ENCODE results near the gene IL17REL.

IL17REL gene

DNA sequence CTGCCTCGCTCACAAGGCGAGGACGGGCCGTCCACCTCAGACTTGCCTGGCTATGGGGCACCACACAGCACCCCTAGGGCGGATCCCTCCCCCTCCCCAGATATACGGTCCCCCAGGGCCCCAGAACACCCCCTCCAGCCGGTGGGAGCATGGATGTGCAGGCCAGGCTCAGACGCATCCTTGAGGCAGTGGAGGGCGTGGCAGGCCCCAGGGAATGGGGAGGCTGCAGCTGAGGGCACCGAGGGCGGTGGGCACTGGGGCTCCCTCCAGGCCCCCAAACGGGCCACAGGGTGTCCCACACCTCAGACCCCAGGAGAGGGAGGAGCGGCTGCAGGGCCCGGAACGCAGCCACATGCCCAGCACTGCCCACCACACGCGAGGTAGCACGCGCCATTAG is 33.5 kb upstream of the IL17REL start:
- no peak for DNase-seq (ENCODE audit: low spot score)

DNA sequence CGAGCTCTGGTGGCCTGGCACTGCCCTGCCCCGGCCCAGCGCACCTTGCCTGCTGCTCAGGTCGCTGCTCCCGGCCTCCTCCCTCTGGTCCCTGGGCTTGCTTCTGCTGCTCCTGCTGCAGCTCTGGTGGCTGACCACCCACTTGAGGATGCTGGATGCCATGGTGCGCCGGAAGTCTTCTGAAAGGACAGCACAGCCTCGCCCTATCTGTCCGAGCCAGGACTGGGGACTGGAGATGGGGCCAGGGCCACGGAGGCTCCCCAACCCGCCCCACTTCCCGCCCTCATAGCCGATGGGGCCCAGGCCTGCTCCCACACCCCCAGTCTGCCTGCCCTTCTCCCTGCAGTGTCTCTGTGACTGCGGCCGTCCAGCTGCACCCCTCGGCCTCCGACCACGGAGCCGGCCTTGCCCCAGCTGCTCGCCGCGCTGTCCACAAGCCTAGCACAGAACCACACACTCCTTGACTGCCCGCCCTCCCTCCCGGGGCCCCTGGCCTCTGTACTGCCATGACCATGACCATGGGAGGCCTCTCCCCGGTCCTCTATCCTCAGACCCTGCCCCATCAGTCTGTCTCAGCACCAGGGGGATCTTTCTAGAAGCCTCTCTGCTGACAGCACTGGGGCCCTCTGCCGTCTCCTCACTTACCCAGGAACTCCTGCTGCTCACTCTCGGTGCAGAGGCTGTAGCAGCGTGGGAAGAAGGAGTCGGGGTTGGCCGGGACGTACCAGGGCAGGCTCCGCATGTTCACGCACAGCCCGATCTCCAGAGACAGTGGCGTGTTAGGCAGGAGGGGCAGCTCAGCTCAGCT is 32.9 kb upstream of the IL17REL start:
- no peak for DNase-seq (ENCODE audit: low spot score)

DNA sequence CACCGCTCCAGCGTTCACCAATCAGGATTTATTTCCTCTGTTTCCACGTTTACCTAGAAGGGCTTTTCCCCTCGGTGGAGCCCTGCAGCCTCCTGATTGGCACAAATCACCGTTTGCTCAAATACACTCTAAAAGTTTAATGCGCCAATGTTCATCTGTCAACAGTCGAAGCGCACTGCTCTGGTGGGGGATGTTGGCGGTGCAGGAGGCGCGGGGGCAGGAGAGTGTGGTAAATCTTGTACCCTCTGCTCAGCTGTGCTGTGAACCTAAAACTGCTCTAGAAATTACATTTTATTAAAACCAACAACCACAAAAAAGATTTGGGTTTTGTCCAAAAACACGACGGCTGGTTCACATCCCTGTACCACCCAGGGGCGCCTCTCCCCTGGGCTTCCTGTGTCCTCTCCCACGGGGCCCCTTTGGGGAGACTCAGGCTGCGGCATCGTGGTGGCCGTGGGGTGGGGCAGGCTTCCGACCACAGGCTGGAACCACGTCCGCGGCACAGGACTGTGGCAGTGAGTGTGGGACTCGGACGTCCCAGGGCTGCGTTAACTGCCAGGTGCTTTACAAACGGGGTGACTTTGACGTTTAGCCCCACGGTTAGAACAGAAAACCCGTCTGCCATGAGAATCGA is 32.0 kb upstream of the IL17REL start:
- DNase-seq (ENCODE audit: low spot score), result no peak

DNA sequence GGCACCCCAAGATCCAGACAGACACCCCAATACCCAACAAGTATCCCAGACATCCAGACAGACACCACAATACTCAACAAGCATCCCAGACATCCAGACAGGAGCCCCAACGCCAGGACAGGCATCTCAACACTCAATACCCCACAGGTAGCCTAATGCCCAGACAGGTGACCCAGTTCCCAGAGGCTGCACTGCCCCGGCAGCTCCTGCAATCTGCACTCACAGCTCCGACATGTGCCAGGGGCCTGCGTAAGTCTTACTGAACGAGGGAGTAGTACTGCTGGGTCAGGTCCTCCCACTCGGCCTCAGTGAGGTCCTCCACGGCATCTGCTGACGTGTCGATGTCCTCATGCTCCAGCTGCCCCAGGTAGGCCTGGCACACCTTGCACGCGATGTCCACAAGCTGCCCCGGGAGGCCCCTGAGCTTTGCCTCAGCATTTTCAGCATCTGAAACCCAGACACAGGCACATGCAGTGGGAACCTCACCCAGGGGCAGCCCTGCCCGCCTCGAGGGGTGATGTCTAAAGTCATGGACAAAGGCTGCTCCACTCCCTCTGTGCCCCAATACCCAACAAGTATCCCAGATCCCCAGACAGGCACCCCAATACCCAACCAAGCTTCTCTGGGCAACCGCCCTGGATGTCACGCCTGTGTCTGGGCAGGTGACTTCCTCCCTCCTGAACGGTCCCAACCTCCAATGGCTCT is 28.9 kb upstream of the IL17REL start:
- DNase-seq (ENCODE audit: low spot score), result no peak

DNA sequence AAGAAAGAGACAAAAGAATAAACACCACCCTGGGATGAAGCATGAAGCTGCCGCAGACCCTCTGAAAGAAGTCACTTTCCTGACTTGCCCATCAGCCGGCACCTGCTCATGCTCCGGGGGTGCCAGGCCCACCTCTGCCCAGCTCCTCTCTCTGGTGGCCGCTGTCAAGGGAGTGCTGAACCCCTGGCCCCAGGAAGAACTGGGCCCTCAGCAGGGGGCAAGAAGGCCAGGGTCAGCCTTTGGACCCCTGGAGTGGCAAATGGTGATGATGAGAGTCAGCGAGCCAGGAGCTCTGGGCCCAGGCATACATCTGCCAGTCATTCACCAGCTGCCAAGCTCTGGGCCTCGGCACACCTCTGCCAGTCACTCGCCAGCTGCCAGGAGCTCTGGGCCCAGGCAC is 28.2 kb upstream of the IL17REL start:
- no peak for DNase-seq (ENCODE audit: low spot score)

DNA sequence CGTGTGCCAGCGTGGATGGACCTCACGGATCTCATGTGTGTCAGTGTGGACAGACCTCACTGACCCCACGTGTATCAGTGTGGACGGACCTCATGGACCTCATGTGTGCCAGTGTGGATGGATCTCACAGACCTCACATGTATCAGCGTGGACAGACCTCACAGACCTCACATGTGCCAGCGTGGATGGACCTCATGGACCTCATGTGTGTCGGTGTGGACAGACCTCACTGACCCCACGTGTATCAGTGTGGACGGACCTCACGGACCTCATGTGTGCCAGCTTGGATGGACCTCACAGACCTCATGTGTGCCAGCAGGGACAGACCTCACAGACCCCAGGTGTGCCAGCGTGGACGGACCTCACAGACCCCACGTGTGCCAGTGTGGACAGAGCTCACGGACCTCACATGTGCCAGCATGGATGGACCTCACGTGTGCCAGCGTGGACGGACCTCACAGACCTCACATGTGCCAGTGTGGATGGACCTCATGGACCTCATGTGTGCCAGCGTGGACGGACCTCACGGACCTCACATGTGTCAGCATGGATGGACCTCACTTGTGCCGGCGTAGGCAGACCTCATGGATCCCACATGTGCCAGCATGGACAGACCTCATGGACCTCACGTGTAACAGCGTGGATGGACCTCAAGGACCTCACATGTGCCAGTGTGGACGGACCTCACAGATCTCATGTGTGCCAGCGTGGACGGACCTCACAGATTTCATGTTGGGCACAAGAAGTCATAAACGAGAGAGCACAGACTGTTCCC is 27.3 kb upstream of the IL17REL start:
- no peak for DNase-seq (ENCODE audit: low spot score)

DNA sequence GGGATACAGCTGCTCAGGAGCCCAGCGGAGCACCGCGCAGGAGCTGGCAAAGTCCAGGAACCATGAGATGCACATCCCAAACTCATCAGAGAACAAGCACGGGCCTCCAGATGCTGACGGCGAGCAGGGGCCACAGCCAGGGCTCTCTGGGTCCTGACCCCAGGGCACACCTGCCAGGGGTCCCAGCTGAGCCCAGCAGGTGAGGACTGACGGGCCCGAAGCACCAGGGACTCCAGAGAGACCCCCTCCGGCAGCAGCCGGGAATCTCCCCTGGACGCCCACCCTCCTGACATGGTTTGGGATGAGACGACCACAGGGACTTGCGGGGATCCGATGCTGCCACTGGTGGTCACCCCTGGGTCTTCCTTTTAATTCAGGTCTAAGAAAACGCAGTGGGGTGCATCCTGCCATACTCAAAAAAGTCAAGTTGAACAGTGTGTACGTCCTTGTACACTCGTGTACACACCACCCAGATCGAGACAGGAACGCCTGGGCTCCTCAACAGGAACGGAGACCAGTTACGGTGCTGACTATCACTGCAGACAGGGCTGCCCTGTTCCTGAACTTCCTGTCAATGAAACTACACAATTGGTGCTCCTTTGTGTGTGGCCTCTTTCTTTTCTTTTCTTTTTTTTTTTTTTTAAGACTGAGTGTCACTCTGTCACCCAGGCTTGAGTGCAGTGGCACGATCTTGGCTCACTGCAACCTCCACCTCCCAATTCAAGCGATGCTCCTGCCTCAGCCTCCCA is 23.6 kb upstream of the IL17REL start:
- DNase-seq (ENCODE audit: low spot score), result no peak

DNA sequence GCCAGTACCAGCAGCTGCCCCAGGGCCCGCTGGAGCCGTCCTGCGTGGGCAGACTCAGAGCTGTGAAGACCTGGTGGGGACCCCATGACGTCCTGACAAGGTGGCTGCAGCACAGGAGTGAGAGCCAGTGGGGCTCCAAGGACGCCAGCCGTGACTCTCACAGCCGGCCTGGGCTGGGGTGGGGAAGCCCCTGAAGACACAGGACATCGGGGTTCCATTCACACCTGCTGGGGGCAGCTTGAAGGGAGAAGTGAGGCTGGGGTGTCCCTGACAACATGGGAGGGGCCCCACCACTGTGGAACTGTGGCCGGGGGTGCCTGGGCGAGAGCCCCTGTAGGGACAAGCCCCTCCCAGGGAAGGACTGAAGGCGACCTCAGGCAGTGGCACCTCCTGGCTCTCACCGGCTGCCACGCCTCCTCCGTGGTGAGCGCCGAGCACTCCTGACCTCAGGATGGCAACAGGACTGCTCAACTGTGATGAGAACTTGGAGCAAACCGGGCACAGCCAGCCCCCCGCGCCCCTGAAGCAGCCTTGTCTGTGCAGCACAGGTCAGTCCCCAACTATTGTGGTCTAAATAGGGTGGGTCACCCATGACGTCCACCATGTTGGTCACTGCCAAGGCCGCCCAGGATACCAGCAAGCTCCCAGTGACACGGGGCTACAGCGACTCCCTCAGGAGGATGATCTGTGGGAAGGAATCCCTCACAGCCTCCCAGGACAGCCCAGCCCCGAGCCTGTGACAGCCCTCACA is 22.7 kb upstream of the IL17REL start:
- DNase-seq (ENCODE audit: low spot score), result no peak

DNA sequence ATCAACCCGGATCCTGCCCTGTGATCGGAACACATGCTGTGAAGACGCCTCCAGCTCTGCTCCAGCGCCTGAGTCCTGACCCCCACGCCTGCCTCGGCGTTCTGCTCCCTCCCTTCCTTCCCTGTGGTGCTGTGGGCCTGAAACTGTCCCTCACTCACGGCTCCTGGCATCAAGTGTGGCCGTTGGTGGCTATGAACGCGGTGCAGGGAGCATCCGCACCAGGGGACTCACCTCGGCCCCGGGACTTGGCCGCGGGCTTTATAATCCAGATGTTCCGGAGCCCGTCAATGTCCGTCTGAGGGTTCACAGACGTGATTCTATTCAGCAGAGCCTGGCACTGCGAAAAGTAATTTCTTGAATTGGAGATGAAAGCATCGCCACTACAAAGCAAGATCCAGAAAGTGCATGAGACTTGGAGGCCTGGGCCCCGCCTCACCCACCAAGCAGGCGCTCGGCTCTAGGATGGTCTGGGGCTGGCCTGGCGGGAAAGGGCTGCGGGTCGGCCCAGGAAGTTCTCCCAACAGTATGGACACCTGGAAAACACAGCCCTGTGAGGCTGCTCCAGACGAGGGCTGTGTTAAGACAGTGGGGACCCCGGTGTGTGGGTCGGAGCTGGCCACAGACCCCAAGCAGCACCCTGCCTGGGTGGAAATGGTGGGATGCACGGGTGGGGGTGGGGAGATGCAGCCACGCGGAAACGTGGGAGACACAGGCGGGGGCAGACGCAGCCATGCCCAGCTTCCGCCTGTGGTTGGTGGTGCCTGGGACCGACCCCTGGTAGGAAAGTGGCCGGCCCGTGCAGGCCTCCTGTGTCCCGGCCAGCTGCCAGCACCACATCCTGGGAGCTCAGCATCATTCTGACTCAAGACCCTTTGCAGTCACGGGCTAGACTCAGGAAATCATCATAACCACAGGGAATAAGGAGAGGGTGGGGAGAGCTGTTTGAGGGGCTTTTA is 21.8 kb upstream of the IL17REL start:
- DNase-seq (ENCODE audit: low spot score), result no peak

DNA sequence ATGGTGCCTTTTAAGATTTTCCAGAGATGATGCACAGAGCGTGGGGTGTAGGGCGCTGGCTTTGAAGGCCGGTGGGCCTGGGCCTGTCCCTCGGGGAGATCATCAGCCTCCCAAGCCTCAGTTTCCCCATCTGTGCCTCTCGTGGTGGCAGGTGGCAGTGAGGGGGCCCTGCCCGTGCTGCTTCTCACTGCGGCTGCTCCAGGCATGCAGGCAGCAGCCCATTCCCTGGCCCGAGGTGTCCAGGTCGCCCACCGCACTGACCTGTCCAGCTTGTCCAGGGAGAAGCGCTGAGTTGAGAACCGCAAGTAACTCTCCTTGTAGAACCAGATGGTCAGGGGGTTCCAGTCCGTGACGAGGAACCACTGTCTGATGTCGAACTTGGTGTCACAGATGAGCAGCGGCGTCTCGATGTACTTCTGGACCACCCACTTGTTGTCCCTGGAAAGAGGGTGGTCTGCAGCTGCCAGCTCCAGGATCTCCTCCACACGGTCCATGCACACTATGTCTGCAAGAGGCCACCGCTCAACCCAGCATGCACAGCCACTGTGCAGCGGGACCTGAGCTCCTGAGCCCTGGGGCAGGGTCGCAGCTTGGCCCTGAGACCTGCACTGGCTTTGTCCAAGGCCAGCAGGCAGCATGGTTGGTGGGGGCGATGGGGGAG is 20.5 kb upstream of the IL17REL start:
- DNase-seq (ENCODE audit: low spot score), result no peak

DNA sequence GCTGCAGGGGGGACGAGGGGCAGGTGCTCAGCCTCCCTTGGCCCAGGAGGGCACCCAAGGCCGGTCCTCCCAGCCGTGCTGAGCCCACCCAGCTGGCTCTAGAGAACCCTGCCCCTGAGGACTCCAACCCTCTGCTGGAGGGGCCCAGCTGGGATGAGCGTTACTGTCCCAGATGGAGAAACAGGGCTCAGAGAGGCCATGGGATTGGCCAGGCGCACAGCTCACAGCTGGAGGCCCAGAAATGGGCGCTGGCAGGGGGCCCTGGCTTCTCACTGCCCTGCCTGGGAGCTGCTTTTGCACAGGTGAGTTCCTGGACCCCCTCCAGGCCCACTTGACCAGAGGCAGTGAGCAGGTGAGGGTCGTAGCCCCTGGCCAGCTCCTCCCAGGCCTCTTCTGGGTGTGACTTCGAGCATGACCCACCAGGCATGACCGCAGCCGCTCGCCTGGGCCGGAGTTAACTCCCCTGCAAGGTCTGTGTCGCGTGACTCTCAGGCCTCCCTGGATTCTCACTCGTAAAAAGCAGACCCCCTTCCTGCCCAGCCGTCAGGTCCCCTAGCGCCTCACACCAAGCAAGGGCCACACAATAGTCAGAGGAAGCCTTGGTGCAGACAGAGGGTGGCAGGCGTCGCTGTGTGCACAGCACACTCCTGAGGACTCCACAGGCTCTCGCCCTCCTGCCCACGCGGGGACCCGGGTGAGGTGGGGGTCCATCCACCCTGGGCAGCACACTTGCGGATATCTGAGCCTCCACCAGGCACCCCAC is 19.7 kb upstream of the IL17REL start:
- DNase-seq (ENCODE audit: low spot score), result no peak

DNA sequence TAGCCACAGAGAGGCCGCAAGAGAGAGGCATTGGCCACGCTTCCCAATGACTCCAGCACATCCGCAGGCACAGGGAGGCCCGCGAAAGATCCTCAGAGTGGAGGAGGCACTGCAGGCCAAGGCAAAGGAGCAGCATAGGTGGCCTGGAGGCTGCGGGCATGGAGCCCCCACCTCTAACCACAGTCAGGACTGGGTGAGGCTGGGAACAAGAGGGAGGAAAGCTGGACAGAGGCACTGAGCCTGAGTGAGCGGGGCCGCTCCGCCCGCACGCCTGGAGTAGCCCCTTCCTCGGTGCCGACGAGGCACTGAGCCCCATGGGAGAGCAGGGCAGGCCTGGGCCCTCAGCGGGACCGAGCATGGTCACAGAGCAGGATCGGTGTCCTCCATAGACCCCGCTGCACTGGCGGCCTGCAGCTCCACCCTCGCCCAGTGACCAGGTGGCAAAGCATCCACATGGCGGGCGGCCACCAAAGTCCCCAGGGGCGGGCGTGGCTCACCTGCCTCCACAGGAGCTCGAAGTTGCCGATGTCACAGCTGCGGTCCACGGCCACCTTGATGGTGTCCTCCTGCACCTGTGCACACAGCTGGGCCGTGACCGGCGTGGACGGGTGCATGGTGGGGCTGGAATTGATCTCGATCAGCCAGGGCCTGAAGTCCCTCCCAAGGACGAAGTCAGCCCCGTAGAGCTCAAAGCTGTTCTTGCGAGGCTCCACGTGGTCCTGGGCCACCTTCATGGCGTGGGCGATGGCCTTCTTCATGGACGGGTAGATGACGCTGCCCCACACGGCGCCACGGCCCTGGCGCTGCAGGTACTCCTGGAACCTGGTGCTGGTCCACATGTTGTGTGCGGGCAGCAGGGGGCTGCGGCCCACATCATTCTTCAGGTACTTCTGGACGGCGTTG is 18.9 kb upstream of the IL17REL start:
- no peak for DNase-seq (ENCODE audit: low spot score)

DNA sequence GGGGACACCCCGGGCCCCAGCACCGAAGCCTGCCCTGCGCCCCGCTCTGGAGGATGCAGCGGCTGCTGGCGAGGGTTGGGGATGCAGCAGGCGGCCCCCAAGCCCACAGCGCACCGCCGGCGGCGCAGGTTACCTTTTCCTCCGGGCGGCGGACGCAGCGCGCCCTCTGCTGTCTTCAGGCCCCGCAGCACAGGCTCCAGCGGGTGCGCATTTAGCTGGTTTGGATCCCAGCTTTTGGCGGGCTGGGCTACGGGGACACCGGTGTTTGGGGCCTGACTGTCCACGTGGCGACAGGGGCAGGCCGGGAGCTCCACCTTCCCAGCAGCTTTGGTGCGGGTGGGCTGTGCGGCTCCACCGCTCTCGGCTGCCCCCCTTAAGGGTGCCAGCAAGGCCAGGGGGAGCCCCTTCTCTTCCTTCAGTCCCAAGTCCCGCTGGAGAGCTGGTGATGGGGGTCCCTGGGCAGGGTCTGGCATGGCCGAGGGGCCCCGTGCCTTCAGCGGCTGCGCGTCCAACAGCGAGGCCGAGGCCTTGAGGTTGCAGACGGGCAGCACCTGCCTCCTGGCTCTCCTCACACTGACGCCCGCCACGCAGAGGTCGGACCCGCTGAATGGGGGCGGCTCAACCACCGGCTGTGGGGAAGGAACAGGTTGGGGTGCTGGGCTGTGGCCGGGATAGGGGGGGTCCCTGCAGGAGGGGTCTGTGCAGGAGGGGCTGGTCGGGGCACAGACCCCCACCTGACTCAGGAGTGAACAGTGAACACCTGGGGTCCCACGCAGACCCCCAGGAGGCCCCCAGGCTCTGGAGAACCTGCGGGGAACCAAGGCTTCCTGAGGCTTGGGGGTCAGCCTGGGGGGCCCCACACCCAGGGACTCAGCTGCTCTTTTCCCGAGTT is 18.0 kb upstream of the IL17REL start:
- peak; percentile 84 for DNase-seq (ENCODE audit: low spot score)

DNA sequence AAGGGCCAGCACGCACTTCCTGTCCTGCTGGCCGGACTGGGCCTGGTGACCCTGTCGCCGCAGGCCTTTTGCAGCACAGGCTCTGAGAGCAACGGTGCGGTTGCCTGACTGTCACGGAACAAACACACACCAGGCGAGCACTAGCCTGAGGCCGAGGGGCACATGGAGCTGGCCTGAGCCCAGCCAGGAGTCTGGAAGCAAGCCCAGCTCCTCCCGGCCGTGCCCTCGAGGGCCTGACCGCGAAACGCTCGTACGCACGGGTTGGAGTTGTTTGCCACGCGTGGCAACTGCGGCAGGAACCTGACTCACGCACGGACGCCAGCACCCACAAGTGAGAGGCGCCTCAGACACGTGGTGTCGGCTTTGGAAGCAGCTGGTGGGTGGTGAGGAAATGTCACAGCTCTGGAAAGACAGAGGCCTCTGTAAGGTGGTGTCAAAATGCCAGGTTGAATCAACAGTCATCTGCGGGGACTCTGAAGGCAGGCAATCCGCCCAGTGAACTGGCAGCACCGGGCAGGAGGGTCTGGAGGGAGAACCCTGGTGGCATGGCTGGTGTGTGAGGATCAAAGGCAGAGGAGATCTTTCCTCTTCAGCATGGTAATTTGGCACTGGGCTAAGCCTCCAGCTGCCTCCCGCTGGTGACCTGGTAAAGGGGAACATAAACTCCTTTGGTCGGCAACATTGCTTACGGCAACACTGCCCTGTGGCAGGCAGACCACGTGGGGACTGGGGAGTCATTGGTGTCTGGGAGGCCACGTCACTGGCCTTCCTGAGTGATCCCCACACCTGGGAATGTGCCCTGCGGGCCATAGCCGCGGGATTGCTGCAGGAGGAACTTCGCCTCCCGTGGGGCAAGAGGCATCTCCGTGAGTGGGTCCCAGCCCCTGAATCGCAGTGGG is 15.3 kb upstream of the IL17REL start:
- peak; percentile 47 for DNase-seq (ENCODE audit: low spot score)

DNA sequence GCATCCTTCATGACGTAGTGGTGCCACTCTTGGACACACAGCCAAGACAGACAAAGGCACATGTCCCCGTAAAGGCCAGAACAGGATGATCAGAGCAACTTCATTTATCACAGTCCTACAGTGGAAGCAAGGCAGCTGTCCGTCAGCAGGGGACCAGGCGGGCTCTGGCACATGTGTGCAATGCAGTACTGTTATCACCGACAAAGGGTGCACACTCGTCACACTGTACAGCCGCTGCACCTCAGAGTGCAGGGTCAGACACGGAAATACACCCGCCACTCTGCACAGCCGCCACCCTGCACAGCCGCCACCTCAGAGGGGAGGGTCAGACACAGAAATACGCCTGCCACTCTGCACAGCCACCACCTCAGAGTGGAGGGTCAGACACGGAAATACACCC is 13.4 kb upstream of the IL17REL start:
- DNase-seq (ENCODE audit: low spot score), result no peak

All from CD4-positive, alpha-beta T cell treated with Interleukin-6 at 100 ng/mL for 8 hours (primary cell).